Neural progenitor cell (in vitro differentiated cells): ENCODE measurements around the gene FAM114A2. TPM values are rescaled to one million over a fixed set of nuclear protein-coding genes. Genes with fewer than 3 reads are reported as not detected.

Experiments
- DNase-seq: peaks from one replicate; pipeline ENCODE4 v3.0.0-alpha.2; 2016; ENCODE audit warnings: low spot score
- H2AFZ ChIP-seq: fragments of 200-600 bp; sonication (generic); replicated peaks from 2 replicates; pipeline ENCODE4 v1.6.1; 2016; ENCODE audit warnings: antibody characterized with exemption
- H3F3A ChIP-seq: fragments of 200-600 bp; sonication (generic); 2 replicates; pipeline ENCODE4 v1.6.1; 2016; ENCODE audit warnings: antibody characterized with exemption, low read depth
- H3K27ac ChIP-seq: fragments of 200-600 bp; sonication (generic); 2 replicates; pipeline ENCODE4 v1.5.1; 2016; ENCODE audit warnings: mild to moderate bottlenecking
- H3K27me3 ChIP-seq: fragments of 200-600 bp; sonication (generic); 2 replicates; pipeline ENCODE4 v1.6.1; 2016; ENCODE audit warnings: mild to moderate bottlenecking, moderate library complexity
- H3K36me3 ChIP-seq: fragments of 200-600 bp; sonication (generic); 2 replicates; pipeline ENCODE4 v1.5.1; 2016
- H3K4me1 ChIP-seq: fragments of 200-600 bp; sonication (generic); 2 replicates; pipeline ENCODE4 v1.6.1; 2016; ENCODE audit warnings: mixed run types
- H3K4me2 ChIP-seq: fragments of 200-600 bp; sonication (generic); 2 replicates; pipeline ENCODE4 v1.6.1; 2016
- H3K4me3 ChIP-seq: fragments of 200-600 bp; sonication (generic); 2 replicates; pipeline ENCODE4 v1.5.1; 2016
- H3K79me2 ChIP-seq: fragments of 200-600 bp; sonication (generic); 2 replicates; pipeline ENCODE4 v1.6.1; 2016; ENCODE audit warnings: low read depth
- H3K9ac ChIP-seq: fragments of 200-600 bp; sonication (generic); 2 replicates; pipeline ENCODE4 v1.6.1; 2016
- H3K9me3 ChIP-seq: fragments of 200-600 bp; sonication (generic); 2 replicates; pipeline ENCODE4 v1.5.1; 2016; ENCODE audit warnings: low read depth
- H4K20me1 ChIP-seq: fragments of 200-600 bp; sonication (generic); 2 replicates; pipeline ENCODE4 v1.6.1; 2016; ENCODE audit warnings: low read depth
- H3K27ac Mint-ChIP-seq: 3 replicates; pipeline ENCODE4 v1.8.0; 2021; ENCODE audit warnings: mixed read lengths
- H3K27me3 Mint-ChIP-seq: 2 replicates; pipeline ENCODE4 v1.8.0; 2022; ENCODE audit warnings: low read depth, mild to moderate bottlenecking, inconsistent platforms, moderate library complexity, mixed read lengths; ENCODE audit not compliant: insufficient read depth
- H3K36me3 Mint-ChIP-seq: 3 replicates; pipeline ENCODE4 v1.8.0; 2021; ENCODE audit warnings: mixed read lengths
- H3K4me1 Mint-ChIP-seq: 3 replicates; pipeline ENCODE4 v1.8.0; 2021; ENCODE audit warnings: mixed read lengths
- H3K4me3 Mint-ChIP-seq: 3 replicates; pipeline ENCODE4 v1.8.0; 2021; ENCODE audit warnings: mild to moderate bottlenecking, moderate library complexity, mixed read lengths
- H3K9me3 Mint-ChIP-seq: 3 replicates; pipeline ENCODE4 v1.8.0; 2020; ENCODE audit warnings: mixed read lengths
- CTCF ChIP-seq: fragments of 200-600 bp; sonication (generic); IDR thresholded peaks from 2 replicates; pipeline ENCODE4 v1.5.1; 2017; ENCODE audit warnings: antibody characterized with exemption, mild to moderate bottlenecking
- EZH2 ChIP-seq: fragments of 200-600 bp; sonication (generic); IDR thresholded peaks from 2 replicates; pipeline ENCODE4 v1.6.1; 2017; ENCODE audit warnings: antibody characterized with exemption, mild to moderate bottlenecking, moderate library complexity
- EZH2phosphoT487 ChIP-seq: fragments of 200-600 bp; sonication (generic); IDR thresholded peaks from 2 replicates; pipeline ENCODE4 v1.6.1; 2017; ENCODE audit warnings: antibody characterized with exemption
- total RNA-seq: library from RNA; depleted of rRNA; stranded (reverse); fragments of >200 nt; gene quantifications from 2 replicates; pipeline ENCODE4 v1.2.3, GENCODE V29; 2015; ENCODE audit warnings: low replicate concordance

The FAM114A2 gene
- total RNA-seq, 1 donor from 2014 or later = 13.2 TPM

GRCh38 chr5:154002511-154003020 is 36.1 kb downstream of the FAM114A2 start:
- no peak for DNase-seq
- H2AFZ ChIP-seq = no peak overlapping the region
- H3K36me3 ChIP-seq = no peaks in the 10 kb centered on the region
- Mint-ChIP-seq H3K27ac (no peak overlapping the region), H3K27me3 (no peaks in the 10 kb centered on the region), H3K4me3 (no peak overlapping the region), H3K9me3 (no peaks in the 10 kb centered on the region), H3K4me1 (no peaks in the 10 kb centered on the region), H3K36me3 (peaks cover 7% of the 10 kb centered on the region)
- no peak overlapping the region for H3K4me2 ChIP-seq
- H3K27me3 ChIP-seq = no peaks in the 10 kb centered on the region
- H3K9ac ChIP-seq = no peak overlapping the region
- H3K4me3 ChIP-seq = no peak overlapping the region
- H3F3A ChIP-seq = no peaks in the 10 kb centered on the region
- no peaks in the 10 kb centered on the region for H3K4me1 ChIP-seq
- TF ChIP-seq CTCF (no peak), EZH2 (no peak), EZH2phosphoT487 (no peak)
- H4K20me1 ChIP-seq = no peaks in the 10 kb centered on the region
- H3K79me2 ChIP-seq = no peaks in the 10 kb centered on the region
- H3K27ac ChIP-seq = no peak overlapping the region
- H3K9me3 ChIP-seq = no peaks in the 10 kb centered on the region

GRCh38 chr5:154002093-154002492 is 36.6 kb downstream of the FAM114A2 start:
- Mint-ChIP-seq H3K4me3 (no peak overlapping the region), H3K9me3 (no peaks in the 10 kb centered on the region), H3K4me1 (no peaks in the 10 kb centered on the region), H3K27me3 (no peaks in the 10 kb centered on the region), H3K27ac (no peak overlapping the region), H3K36me3 (peaks cover 11% of the 10 kb centered on the region)
- Histone ChIP-seq H3K4me3 (no peak overlapping the region), H3K4me1 (no peaks in the 10 kb centered on the region), H2AFZ (no peak overlapping the region), H3K27me3 (no peaks in the 10 kb centered on the region), H3K4me2 (no peak overlapping the region), H3F3A (no peaks in the 10 kb centered on the region), H3K9me3 (no peaks in the 10 kb centered on the region), H3K36me3 (no peaks in the 10 kb centered on the region), H4K20me1 (no peaks in the 10 kb centered on the region), H3K79me2 (no peaks in the 10 kb centered on the region), H3K27ac (no peak overlapping the region), H3K9ac (no peak overlapping the region)
- TF ChIP-seq EZH2phosphoT487 (no peak), CTCF (no peak), EZH2 (no peak)
- no peak for DNase-seq

GRCh38 chr5:154000703-154001102 is 38.0 kb downstream of the FAM114A2 start:
- H3K4me3 Mint-ChIP-seq = no peak overlapping the region

GRCh38 chr5:153999995-154000394 is 38.7 kb downstream of the FAM114A2 start:
- no peak overlapping the region for H3K4me3 Mint-ChIP-seq
- H3K27me3 Mint-ChIP-seq = no peaks in the 10 kb centered on the region
- H3K36me3 Mint-ChIP-seq = peaks cover 17% of the 10 kb centered on the region
- no peaks in the 10 kb centered on the region for H3K4me1 Mint-ChIP-seq
- H3K27ac Mint-ChIP-seq = no peak overlapping the region
- Histone ChIP-seq H3K4me2 (no peak overlapping the region), H3K27me3 (no peaks in the 10 kb centered on the region), H3K4me1 (no peaks in the 10 kb centered on the region), H3K27ac (no peak overlapping the region), H3F3A (no peaks in the 10 kb centered on the region), H4K20me1 (no peaks in the 10 kb centered on the region), H3K4me3 (no peak overlapping the region), H3K79me2 (no peaks in the 10 kb centered on the region), H2AFZ (no peak overlapping the region), H3K9ac (no peak overlapping the region), H3K36me3 (no peaks in the 10 kb centered on the region), H3K9me3 (no peaks in the 10 kb centered on the region)
- H3K9me3 Mint-ChIP-seq = no peaks in the 10 kb centered on the region
- no peak for DNase-seq
- no peak for TF ChIP-seq CTCF
- TF ChIP-seq EZH2 = no peak
- TF ChIP-seq EZH2phosphoT487 = no peak

More at GRCh38 chr5:154000703-154001102, 38.0 kb downstream of the FAM114A2 start:
- no peak for TF ChIP-seq EZH2
- TF ChIP-seq EZH2phosphoT487 = no peak
- no peaks in the 10 kb centered on the region for H3K27me3 Mint-ChIP-seq
- H3K4me1 ChIP-seq = no peaks in the 10 kb centered on the region
- no peaks in the 10 kb centered on the region for H3K36me3 ChIP-seq
- H3F3A ChIP-seq = no peaks in the 10 kb centered on the region
- no peak overlapping the region for H3K4me3 ChIP-seq
- H4K20me1 ChIP-seq = no peaks in the 10 kb centered on the region
- H2AFZ ChIP-seq = no peak overlapping the region
- H3K4me1 Mint-ChIP-seq = no peaks in the 10 kb centered on the region
- H3K9me3 ChIP-seq = no peaks in the 10 kb centered on the region
- H3K9ac ChIP-seq = no peak overlapping the region
- H3K4me2 ChIP-seq = no peak overlapping the region
- H3K36me3 Mint-ChIP-seq = peaks cover 17% of the 10 kb centered on the region
- DNase-seq = no peak
- H3K79me2 ChIP-seq = no peaks in the 10 kb centered on the region
- no peak overlapping the region for H3K27ac ChIP-seq
- no peak overlapping the region for H3K27ac Mint-ChIP-seq
- H3K9me3 Mint-ChIP-seq = no peaks in the 10 kb centered on the region
- no peaks in the 10 kb centered on the region for H3K27me3 ChIP-seq
